NCI-H2081 treated with DMSO at 0.1 percent for 48 hours (cell line): ENCODE measurements around the gene MRGPRF.

Source experiments
- DNase-seq: peaks from one replicate; lab custom pipeline; 2025; lab: John Stamatoyannopoulos, UW

The MRGPRF gene

DNA sequence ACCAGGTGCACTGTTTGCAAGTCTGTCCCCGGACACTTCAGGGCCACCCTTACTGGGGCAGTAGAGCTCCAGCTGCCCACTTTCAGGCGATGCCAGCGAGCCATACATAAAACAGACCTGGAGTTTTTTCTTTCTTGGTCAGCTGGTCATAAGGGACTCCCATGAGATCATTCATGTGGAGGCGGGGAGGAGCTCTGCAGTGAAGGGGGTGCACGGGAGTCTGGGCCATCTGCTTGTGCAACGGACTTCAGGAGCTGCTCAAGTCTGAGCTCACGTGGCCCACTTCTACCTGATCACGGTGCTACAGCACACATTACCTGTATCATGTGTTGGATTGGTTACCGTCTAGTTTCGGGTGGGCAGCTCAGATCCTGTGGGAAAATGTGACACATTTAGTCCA, 9.2 kb upstream of the MRGPRF start:
- no peak for DNase-seq

DNA sequence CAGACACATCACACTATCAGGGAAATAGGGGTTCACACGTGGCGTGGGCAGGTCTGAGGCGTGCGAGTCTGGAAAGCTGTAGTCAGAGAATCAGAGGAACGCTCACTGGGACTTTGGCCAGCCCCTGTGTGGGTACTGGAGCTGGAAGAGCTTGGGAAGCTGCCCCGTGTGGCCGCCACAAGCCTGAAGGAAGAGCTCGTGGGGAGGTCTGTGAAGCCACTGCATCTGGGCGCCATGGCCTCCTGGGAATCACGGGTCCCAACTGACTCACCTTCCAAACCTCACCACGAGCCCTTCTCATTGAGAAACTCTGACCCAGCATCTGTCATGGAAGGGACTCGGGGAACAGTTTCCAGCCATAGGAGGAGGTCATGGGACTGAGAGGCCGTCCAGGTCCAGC, 5.9 kb upstream of the MRGPRF start:
- DNase-seq = no peak

DNA sequence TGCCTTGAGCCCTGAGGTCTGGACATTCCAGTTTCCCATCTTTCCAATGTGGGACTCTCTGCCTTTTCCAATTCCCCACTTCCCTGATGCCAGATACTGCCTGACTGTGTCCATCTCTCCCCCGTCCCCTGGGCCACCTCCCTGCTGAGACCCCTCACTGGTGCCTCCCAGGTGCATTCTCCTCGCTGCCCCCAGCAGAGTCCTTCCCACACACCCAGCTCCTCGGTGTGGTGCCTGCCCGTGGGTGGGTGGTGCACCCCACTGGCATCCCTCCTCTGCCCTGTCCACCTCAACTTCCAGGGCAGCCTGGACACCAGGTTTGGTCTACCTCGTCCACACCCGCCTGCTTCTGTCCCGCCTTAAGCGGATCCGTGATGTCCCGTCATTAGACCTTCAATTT, 4.9 kb upstream of the MRGPRF start:
- DNase-seq = no peak

GRCh38 chr11:69014898-69015549, 2.0 kb upstream of the MRGPRF start:
- no peak for DNase-seq

DNA sequence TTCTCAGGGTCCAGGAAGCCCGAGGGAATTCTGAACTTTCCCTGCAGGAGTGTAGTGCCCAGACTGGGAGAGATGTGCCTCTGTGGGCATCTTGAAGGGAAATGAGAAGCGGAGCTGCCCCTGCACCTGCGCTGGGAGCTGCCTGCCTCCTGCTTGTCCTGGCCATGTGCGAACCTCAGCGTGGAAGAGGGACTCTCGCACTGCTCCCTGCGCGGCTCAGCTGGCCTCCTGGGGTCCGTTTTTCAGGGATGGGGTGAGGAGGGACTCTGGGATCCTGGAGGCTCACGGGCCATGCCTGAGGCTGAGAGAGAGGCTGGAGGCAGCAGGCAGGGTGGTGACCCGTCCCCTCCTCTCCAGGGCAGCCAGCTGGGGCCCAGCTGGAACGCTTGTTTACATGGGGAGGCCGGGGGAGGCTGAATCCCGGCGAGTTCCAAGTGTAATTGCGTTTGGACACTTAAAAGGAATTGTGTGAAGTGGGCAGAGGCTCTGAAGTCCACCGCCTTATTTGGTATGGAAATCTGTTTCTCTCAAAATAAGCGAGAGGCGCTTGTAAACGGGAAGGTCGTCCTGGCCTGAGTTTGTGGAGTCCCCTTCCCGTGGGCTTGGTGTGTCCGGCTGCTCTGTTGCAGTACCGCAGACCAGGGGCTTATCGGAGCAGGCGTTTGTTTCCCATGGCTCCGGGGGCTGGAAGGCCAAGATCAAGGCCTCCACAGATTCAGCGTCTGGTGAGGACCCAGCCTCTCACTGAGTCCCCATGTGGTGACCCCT, 1.2 kb upstream of the MRGPRF start:
- no peak for DNase-seq

DNA sequence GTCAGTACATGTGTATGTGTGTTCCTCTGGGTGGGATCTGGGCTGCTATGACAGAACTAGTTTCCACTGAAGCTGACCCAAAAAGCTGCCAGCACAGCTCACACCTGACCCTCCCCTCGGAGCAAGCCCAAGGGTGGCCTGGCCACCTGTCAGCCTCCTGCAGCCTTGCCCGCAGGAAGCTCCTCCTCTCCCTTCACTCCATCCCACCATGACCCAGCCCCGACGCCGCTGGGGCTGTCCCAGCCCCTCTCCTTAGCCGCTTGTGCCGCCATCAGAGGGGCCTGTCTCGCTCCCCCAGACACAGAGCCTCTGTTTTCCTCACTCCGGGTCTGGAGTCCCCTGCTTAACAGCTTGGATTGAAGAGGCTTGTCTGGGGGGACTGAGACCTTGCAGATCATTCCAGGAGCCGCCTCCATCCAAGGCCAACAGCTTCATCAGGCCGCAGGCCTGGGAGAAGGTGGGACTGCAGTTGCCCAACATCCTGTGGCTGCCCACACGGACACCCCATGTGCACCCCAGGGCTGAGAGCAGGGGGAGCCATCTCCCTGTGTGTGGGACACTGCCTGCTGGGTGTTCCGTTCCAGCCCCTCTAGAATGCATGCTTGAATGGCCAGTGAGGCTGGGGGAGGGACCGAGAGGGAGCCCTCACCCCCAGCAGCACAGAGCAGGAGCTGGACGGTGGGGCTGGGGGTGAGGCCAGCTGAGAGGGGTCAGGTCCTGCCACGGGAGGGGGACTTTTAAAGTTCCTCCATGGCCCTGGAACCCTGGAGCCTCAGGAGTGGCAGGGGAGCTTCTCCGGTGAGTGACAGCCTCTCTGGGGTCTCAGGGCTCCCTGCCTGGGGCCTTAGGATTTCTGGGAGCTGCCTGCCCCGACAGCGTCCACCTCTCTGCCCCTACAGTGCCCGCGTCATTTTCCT, 696 bp downstream of the MRGPRF start:
- DNase-seq = no peak

DNA sequence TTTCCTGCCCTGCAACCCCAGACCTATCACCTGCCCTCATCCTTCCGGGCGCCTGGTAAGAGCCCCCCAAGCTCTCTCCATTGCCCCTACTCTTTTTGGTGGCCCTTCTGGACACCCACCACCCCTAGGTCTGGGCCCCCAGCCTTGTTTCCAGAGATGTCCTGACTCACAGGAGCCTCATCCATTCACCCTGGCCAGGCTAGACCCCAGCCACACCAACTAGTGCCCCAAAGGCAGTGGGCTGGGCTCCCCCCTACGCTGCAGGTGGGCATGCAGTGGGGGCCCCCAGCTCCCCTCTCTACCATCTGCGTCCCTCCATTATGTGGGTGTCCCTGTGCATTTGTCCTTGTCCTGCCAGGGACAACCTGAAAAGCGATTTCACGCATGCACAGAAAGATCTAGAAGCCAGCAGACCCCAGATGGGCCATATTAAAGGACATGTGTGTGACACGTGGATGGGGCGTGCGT, 1.4 kb downstream of the MRGPRF start:
- DNase-seq = no peak

DNA sequence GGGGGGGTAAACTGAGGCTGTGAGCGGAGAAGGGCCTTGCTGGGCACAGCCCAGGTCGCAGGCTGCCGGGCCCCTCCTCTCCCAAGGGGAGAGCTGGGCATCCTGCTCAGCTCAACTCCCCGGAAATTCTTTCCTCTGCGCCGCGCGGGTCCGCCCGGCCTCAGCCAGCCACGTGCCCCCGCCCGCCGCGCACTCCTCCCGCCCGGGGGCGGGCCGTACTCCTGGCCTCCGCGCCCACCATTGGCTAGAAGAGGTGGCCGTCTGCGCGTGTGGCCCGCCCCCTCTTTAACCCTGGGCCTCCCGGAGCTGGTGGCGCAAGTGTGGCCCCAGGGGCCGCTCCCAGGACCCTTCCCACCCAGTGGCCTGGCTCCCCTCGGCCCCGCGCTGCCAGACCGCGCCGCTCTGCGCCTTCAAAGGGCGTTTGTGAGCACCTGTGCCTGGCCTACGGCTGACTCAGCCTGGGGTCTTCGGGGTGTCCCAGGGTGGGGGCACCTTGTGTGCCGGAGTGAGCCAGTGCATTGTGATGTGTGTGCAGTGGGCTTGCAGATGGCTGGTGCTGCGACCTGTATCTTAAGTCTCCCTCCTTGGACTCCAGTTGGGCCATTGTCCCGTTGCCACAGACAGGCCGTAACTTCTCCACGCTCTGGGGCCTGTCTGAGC, 2.0 kb downstream of the MRGPRF start:
- DNase-seq = no peak

DNA sequence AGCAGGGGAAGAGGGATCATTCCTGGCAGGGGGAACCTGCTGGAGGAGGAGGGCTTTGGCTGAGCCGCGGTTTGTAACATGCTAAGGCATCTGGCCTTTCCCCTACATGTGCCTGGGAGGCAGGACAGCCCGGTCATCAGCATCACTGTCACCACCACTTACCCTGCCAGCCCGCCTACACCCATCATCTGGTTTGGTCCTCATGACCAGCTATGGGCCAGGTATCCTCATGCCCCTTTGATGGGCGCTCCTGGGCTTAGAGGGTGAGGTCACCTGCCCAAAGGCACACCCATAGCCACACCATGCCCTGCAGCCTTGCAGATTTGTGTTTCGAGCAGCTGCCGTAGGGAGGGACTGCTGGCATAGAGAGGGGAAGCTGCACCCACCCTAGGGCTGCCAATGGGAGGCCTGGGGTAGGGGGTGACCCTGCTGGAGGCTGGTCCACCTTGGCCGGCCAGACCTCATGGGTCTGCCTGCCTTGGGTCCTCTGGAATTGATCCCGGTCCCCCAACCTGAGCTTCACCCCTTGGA, 2.6 kb downstream of the MRGPRF start:
- no peak for DNase-seq

DNA sequence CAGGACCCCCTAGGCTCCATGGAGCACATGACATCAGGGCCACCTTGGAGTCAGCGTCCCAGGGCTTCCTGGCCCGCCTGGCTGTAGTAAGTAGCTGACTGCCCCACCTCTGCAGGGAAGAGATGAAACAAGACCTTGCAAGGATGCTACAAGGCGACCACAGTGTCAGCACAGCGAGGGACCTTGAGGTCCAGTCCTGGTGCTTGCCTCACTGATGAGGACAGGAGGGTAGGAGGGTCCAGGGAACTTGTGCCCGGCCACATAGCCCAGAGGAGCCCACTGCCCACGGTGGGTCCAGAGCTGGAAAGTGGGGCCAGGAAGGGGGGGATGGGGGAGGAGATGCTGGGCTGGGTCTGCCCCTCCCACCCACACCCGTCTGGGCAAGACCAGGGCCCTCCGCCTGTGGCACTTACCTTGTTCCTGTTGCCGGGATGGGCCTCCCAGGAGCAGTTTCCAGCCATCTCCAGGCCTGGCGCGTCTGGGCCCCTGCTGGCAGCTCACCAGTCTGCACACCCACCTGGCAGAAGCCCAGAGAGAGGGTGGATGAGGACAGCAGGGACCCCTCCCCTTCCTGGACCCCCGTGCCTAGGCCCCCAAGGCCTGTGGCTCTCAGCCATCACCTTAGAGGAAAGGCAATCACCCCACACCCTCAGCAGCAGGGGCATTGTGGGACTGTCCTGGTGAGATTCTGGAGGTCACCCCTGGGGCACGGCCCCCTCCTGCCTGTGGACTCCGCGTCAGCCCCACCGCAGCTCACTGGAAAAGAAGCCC, 3.4 kb downstream of the MRGPRF start:
- DNase-seq = no peak

- no peak for DNase-seq
These were observed 4.2 kb downstream of the MRGPRF start for GRCh38 chr11:69008737-69009440.

- no peak for DNase-seq
These were observed 5.1 kb downstream of the MRGPRF start for GRCh38 chr11:69007975-69008381.

GRCh38 chr11:69006816-69007215, 6.2 kb downstream of the MRGPRF start:
- DNase-seq = no peak

GRCh38 chr11:69005631-69006368, 7.2 kb downstream of the MRGPRF start:
- no peak for DNase-seq

- no peak for DNase-seq
These were observed 7.8 kb downstream of the MRGPRF start for GRCh38 chr11:69005183-69005630.

DNA sequence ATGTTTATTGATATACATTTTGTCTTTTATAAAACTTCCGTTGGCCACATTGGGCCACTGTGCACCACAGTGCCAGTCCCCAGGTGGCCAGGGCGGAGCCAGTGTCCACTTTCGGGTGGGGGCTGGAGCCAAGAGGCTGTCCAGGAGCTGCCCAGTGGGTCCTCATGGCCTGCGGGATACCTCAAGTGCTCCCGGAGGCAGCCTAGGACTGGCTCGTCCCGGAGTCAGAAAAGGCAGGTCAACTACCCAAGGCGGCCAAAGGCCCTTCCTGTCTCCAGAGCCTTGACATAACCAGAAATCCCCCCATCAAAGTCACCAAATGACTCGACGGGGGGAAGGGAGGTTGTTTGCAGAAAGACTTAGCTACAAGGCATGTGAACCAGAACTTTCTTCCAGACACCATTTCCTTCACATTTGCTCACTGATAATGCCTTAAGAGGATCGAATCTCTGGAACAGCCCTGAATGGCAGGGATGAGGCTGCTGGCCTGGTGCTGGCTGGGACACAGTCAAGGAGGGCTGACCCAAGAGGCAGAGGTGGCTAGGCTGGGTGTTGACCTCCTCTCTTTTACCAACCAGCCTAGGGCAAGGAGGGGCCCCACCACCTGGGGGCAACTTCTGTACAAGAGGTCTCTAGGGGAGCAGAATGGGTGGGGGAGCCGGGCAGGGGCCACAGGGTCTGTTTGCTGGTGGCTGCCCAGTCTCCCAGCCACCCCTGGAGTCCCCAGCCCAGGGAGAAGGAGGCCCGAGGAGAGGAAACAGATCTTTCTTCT, 8.4 kb downstream of the MRGPRF start:
- no peak for DNase-seq

- DNase-seq = no peak
These were observed 9.1 kb downstream of the MRGPRF start for GRCh38 chr11:69003866-69004367.

- DNase-seq = no peak
These were observed 9.7 kb downstream of the MRGPRF start for GRCh38 chr11:69003301-69003865.
